Measurements from ENCODE around the gene TRIM15.
A peak's percentile ranks its signal among the peaks of the same experiment; 100 is the strongest.

TRIM15 gene

DNA sequence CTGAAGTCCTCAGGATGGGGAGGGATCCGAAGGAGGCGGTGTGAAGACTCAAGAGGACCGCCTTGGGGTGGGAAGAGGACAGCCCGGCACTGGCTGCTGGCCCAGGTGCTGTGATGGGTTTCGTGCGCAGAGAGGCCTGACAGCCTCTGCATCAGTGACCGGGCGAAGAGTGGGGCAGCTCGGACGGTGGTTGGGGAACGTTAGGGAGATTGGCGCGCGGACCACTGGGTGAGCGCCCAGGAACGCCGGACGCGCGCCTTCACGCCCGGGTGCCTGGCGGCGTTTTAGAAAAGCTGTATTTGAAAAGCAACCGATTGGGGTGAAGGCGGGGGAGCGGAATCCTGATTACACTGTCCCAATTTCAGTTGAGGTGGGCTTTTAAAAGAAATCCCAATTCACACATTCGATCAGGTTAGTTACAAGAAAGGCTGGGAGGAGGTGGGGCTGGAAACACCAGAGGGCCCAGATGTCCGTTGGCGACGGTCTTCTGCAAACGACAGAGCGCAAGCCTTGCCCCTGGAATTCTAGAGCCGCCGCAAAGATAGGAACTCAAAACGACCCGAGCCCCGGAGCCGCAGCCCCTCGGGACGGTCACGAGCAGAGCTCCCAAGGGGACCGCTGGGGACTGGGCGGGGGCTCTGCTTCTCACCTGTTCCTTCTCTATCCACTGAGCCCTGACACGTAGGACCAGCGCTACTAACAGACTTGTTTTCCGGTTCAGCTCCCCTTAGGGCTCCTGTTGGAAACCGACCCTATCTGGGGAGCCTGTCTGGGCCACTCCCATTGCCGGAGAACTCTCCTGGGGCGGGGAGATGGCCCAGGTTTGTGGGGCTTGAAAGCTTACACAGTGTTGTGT, 35.9 kb upstream of the TRIM15 start:
- TF ChIP-seq, protein P1, sequence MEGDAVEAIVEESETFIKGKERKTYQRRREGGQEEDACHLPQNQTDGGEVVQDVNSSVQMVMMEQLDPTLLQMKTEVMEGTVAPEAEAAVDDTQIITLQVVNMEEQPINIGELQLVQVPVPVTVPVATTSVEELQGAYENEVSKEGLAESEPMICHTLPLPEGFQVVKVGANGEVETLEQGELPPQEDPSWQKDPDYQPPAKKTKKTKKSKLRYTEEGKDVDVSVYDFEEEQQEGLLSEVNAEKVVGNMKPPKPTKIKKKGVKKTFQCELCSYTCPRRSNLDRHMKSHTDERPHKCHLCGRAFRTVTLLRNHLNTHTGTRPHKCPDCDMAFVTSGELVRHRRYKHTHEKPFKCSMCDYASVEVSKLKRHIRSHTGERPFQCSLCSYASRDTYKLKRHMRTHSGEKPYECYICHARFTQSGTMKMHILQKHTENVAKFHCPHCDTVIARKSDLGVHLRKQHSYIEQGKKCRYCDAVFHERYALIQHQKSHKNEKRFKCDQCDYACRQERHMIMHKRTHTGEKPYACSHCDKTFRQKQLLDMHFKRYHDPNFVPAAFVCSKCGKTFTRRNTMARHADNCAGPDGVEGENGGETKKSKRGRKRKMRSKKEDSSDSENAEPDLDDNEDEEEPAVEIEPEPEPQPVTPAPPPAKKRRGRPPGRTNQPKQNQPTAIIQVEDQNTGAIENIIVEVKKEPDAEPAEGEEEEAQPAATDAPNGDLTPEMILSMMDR (IDR thresholded peaks at IDR 0.05; ENCODE audit: control insufficient read depth, extremely low read depth, insufficient read depth), result no peak
- DNase-seq (ENCODE audit: low read depth), result no peak
- H3K4me3 ChIP-seq (ENCODE audit: low read depth, low read length), result no peak overlapping the region

DNA sequence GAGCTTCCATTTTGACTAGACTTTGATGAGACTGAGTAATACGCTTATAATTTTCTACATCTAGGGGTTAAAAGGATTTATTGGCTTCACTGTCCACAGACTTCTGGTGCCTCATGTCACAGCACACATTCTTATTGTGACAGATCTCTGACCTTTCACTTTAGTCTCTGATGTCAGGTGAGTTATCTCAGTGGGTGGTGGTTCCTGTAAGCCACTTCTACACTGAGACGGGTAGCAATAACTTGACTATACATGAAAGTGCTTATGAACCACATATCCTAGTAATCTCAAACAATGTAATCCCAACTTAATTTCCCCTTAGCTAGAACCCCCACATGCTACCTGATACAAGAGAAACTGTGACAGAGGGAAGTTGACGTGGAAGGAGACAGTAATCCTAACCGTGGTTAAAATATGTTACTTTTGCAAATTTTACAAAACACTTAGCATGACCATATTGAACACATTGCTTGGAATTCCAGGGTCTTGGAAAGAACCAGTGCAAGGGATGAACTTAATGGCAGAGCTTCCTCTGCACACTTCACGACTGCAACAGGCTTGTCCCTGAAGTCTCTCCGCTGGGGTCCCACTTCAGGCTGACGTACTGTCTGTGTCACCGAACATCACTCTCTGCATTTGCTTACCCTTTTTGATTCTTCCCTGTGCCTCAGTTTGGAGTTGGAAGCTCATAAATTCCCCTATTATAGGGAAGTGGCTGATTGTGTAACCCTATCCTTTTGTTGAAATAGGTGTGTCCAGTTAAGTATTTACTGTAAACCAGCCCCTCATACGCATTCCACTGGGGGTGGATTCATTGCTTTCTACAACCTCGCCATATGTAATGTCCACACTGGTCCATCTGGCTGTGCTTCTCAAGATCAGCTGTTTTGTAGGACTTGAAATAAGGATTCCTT, 33.8 kb upstream of the TRIM15 start:
- no peak for DNase-seq (ENCODE audit: low read depth)
- TF ChIP-seq, protein P1 (IDR thresholded peaks at IDR 0.05; ENCODE audit: control insufficient read depth, extremely low read depth, insufficient read depth), result no peak
- H3K4me3 ChIP-seq (ENCODE audit: low read depth, low read length), result no peak overlapping the region

DNA sequence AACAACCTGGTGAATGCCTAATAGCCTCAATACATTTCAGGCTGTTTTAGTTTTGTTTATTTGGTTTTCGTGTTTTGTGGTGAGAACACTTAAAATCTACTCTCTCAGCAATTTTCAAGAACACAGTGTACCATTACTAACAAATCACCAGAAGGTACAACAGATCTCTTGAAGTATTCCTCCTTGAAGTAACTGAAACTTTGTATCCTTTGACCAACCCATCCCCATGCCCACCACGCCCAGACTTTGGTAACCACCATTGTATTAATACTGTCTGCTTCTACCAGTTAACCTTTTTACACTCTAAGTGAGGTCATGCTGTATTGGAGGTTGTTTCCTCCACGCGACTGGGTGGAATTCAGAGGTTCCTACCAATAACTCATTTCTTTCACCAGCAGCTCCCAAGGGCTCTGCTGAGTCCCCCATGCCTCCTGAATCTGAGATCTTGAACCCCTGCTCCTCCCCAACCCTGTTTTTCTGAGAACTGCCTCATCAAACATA, 33.1 kb upstream of the TRIM15 start:
- TF ChIP-seq, protein P1 (IDR thresholded peaks at IDR 0.05; ENCODE audit: control insufficient read depth, extremely low read depth, insufficient read depth), result no peak
- no peak overlapping the region for H3K4me3 ChIP-seq (ENCODE audit: low read depth, low read length)
- DNase-seq (ENCODE audit: low read depth), result no peak

DNA sequence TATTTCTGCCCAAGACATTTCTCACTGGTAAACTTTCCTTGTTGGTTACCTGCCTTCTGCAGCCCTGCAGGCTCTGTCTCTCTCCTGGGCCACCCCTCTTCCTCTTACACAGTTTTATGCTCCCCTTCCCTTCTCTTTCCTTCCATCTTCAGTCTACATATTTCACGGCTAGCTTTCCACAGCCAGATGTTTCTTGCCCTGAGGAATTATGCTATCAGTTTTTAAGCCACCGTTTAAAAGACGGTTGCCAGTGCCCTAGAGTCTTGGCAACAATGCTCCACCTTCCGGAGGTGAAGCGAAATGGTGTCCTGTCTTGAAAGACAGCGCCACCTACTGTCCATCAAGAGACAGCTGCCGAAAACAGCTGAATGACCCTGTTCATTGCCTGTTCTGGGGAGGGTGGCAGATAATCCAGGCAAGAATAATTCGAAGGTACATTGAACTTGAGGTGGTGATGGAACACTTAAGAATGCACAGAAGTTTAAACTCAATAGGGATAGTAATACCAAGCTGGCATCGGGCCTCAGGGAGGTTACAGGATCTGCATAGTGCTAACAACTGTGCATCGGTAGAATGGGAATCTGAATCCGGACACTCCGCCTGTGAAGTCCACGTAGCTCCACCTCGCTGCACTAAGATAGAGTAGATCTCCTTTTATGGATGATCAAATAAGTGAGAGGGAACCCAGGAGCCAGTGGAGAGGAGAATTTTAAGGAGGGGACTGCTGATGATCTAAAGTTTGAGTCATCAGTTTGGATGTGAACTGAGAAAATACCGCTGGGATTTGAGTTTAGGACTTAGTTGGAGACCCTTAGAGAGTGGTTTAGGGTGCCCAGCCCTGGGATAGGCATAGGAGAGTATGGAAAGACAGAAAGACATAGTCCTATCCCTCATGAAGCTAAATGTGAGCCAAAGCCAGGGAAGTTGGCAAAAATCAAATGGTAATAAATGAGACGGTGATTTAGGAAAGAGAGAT, 32.2 kb upstream of the TRIM15 start:
- TF ChIP-seq, protein P1 (IDR thresholded peaks at IDR 0.05; ENCODE audit: control insufficient read depth, extremely low read depth, insufficient read depth), result peak; percentile 100
- H3K4me3 ChIP-seq (ENCODE audit: low read depth, low read length), result no peak overlapping the region
- peak; percentile 71 for DNase-seq (ENCODE audit: low read depth)

DNA sequence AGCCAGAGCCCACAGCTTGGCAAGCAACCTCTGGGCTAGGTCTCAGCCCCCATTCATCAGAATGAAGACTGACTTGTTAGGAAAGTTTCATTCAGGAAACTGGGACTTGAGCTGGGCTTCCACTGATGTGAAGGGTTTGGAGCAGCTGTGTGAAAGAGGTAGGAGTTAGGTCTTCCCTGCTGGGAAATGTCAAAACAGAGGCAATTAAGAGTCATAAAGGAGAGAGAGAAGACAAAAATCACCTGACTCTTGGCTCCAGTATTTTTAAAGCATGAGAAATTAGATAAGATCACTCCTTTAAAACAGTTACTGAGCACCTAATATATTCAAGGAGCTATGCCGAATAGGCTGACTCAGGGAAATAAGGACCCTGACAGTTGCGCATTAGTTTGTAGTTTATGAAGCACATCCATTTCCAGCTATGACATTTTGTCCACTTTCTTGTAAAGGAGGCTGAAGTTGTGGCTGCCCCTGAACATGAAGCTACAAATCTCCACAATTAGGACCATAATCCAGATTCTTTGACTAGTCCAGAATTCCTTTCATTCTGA, 31.3 kb upstream of the TRIM15 start:
- no peak for DNase-seq (ENCODE audit: low read depth)
- TF ChIP-seq, protein P1 (IDR thresholded peaks at IDR 0.05; ENCODE audit: control insufficient read depth, extremely low read depth, insufficient read depth), result no peak
- no peak overlapping the region for H3K4me3 ChIP-seq (ENCODE audit: low read depth, low read length)

DNA sequence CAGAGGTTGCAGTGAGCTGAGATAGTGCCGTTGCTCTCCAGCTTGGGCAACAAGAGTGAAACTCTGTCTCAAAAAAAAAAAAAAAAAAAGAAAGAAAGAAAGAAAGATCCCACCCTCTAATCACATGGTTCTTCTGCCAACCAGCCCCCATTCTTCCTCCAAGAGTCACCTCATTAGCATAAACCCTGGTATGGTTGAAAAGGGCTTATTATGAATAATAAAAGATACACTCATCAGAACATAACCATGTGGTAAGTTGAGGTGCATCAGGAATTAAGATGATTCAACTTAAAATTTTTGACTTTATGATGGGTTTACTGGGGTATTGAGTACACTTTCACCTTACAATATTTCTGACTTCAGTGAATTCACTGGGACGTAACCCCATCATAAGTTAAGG, 28.2 kb upstream of the TRIM15 start:
- no peak for DNase-seq (ENCODE audit: low read depth)
- TF ChIP-seq, protein P1 (IDR thresholded peaks at IDR 0.05; ENCODE audit: control insufficient read depth, extremely low read depth, insufficient read depth), result no peak
- no peak overlapping the region for H3K4me3 ChIP-seq (ENCODE audit: low read depth, low read length)

All from LNCaP clone FGC (cell line).